GM19463 (cell line): Measurements from ENCODE around the gene CCDC33.
A peak's percentile ranks its signal among the peaks of the same experiment; 100 is the strongest.
"Not testable (repeated sequence)": the region's sequence is repeated elsewhere in the genome, so short reads cannot be mapped to it uniquely, and the experiment has no call there.

Experiments used
- ATAC-seq: cut with Tn5 transposase; IDR thresholded peaks from one replicate; pipeline ENCODE4 v1.9.1; 2021; ENCODE audit warnings: mild to moderate bottlenecking, moderate library complexity; ENCODE audit not compliant: unreplicated experiment

Gene CCDC33

GRCh38 chr15:74352393-74352910 lies 116.3 kb downstream of the CCDC33 start:
- ATAC-seq: no peak

- not testable (repeated sequence) for ATAC-seq
These were observed 117.9 kb downstream of the CCDC33 start for GRCh38 chr15:74353992-74354391.

- not testable (repeated sequence) for ATAC-seq
These were observed 119.9 kb downstream of the CCDC33 start for GRCh38 chr15:74356050-74356449.

GRCh38 chr15:74357514-74357913 lies 121.4 kb downstream of the CCDC33 start:
- ATAC-seq: not testable (repeated sequence)

- ATAC-seq: not testable (repeated sequence)
These were observed 123.2 kb downstream of the CCDC33 start for GRCh38 chr15:74359376-74359775.

- not testable (repeated sequence) for ATAC-seq
These were observed 124.7 kb downstream of the CCDC33 start for GRCh38 chr15:74360855-74361254.

- no peak for ATAC-seq
These were observed 126.4 kb downstream of the CCDC33 start for GRCh38 chr15:74362482-74362881.

GRCh38 chr15:74364936-74365597 lies 128.9 kb downstream of the CCDC33 start:
- ATAC-seq: no peak

GRCh38 chr15:74365598-74366445 lies 129.7 kb downstream of the CCDC33 start:
- ATAC-seq: no peak

GRCh38 chr15:74367296-74367854 lies 131.2 kb downstream of the CCDC33 start, which contains the start of gene CYP11A1:
Gene CYP11A1 (minus strand): TSS chr15:74367646. CDS start chr15:74367585, 61 bp downstream.
- no peak for ATAC-seq

GRCh38 chr15:74368121-74368520 lies 132.0 kb downstream of the CCDC33 start:
- ATAC-seq: no peak

- no peak for ATAC-seq
These were observed 133.1 kb downstream of the CCDC33 start for GRCh38 chr15:74369084-74369745.

- no peak for ATAC-seq
These were observed 133.6 kb downstream of the CCDC33 start for GRCh38 chr15:74369756-74370155.

- ATAC-seq: no peak
These were observed 134.3 kb downstream of the CCDC33 start for GRCh38 chr15:74370471-74370870.

GRCh38 chr15:74373056-74373650 lies 137.0 kb downstream of the CCDC33 start:
- ATAC-seq: no peak

GRCh38 chr15:74373731-74374647 lies 137.9 kb downstream of the CCDC33 start:
- peak; percentile 72 for ATAC-seq

- no peak for ATAC-seq
These were observed 138.6 kb downstream of the CCDC33 start for GRCh38 chr15:74374648-74375302.

- no peak for ATAC-seq
These were observed 139.2 kb downstream of the CCDC33 start for GRCh38 chr15:74375303-74375693.

- ATAC-seq: no peak
These were observed 140.1 kb downstream of the CCDC33 start for GRCh38 chr15:74376226-74376625.
